ENCODE results near the gene GATA2. TPM values are rescaled to one million over a fixed set of nuclear protein-coding genes. Genes with fewer than 3 reads are reported as not detected.

The GATA2 gene
- total and polyA plus RNA-seq, 2 of the 13 experiments (the other 11 are each of a cell fraction or from before 2014, with no cell fraction given) = 3.5 to 6.2 TPM

DNA sequence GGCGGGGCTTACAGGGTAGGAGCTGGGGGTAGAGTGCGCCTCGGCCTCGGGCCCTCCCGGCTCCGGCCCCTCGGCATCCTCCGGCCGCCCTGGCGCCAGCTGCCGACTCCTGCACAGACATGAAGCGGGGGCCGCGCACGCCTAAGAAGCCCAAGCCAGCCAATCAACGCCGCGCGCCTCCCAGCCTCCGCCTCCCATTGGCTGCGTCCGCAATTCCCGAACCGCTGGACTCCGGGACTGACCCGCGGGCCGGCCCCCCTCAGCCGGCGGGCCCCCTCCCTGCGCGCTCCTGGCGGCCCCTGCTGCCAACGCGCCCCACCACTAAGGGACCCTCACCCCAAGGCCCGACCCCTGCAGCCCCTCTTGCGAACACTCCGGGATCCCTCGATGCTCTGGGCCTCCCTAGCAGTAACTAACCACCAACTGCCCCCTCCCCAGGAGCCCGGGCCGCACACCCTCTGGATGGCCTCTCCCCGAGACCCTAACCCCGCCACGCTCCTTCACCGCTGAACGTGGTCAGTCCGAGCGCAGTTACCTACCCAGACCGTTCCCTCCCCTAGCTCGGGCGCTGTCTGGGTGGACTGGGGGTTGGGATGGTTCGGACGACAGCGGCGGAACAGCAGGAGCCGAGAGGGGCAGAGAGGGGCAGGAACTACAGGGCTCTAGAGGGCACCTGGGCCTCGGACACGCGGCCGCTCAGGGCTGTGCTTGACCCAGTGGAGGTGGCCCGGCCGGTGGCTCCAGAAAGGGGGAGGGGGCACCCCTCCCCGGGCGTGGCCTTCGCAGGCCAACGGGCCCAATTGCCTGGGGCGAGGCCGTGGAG lies 5.0 kb downstream of the GATA2 start (continued):
- TF ChIP-seq, protein P1, sequence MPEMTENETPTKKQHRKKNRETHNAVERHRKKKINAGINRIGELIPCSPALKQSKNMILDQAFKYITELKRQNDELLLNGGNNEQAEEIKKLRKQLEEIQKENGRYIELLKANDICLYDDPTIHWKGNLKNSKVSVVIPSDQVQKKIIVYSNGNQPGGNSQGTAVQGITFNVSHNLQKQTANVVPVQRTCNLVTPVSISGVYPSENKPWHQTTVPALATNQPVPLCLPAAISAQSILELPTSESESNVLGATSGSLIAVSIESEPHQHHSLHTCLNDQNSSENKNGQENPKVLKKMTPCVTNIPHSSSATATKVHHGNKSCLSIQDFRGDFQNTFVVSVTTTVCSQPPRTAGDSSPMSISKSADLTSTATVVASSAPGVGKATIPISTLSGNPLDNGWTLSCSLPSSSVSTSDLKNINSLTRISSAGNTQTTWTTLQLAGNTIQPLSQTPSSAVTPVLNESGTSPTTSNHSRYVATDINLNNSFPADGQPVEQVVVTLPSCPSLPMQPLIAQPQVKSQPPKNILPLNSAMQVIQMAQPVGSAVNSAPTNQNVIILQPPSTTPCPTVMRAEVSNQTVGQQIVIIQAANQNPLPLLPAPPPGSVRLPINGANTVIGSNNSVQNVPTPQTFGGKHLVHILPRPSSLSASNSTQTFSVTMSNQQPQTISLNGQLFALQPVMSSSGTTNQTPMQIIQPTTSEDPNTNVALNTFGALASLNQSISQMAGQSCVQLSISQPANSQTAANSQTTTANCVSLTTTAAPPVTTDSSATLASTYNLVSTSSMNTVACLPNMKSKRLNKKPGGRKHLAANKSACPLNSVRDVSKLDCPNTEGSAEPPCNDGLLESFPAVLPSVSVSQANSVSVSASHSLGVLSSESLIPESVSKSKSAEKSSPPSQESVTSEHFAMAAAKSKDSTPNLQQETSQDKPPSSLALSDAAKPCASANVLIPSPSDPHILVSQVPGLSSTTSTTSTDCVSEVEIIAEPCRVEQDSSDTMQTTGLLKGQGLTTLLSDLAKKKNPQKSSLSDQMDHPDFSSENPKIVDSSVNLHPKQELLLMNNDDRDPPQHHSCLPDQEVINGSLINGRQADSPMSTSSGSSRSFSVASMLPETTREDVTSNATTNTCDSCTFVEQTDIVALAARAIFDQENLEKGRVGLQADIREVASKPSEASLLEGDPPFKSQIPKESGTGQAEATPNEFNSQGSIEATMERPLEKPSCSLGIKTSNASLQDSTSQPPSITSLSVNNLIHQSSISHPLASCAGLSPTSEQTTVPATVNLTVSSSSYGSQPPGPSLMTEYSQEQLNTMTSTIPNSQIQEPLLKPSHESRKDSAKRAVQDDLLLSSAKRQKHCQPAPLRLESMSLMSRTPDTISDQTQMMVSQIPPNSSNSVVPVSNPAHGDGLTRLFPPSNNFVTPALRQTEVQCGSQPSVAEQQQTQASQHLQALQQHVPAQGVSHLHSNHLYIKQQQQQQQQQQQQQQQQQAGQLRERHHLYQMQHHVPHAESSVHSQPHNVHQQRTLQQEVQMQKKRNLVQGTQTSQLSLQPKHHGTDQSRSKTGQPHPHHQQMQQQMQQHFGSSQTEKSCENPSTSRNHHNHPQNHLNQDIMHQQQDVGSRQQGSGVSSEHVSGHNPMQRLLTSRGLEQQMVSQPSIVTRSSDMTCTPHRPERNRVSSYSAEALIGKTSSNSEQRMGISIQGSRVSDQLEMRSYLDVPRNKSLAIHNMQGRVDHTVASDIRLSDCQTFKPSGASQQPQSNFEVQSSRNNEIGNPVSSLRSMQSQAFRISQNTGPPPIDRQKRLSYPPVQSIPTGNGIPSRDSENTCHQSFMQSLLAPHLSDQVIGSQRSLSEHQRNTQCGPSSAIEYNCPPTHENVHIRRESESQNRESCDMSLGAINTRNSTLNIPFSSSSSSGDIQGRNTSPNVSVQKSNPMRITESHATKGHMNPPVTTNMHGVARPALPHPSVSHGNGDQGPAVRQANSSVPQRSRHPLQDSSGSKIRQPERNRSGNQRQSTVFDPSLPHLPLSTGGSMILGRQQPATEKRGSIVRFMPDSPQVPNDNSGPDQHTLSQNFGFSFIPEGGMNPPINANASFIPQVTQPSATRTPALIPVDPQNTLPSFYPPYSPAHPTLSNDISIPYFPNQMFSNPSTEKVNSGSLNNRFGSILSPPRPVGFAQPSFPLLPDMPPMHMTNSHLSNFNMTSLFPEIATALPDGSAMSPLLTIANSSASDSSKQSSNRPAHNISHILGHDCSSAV (CRISPR knock-in tag; IDR thresholded peaks at IDR 0.05; ENCODE audit: borderline replicate concordance) = no peak
- TF ChIP-seq, protein P2, sequence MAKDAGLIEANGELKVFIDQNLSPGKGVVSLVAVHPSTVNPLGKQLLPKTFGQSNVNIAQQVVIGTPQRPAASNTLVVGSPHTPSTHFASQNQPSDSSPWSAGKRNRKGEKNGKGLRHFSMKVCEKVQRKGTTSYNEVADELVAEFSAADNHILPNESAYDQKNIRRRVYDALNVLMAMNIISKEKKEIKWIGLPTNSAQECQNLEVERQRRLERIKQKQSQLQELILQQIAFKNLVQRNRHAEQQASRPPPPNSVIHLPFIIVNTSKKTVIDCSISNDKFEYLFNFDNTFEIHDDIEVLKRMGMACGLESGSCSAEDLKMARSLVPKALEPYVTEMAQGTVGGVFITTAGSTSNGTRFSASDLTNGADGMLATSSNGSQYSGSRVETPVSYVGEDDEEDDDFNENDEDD (CRISPR knock-in tag; IDR thresholded peaks at IDR 0.05; ENCODE audit: borderline replicate concordance) = peak; percentile 52; the same call in 1 of the 2 replicates
- TF ChIP-seq ZNF30 (CRISPR knock-in tag; IDR thresholded peaks at IDR 0.05) (no peak), SMAD1 (CRISPR knock-in tag; IDR thresholded peaks at IDR 0.05; ENCODE audit: borderline replicate concordance, low read depth) (no peak), ETV6 (CRISPR knock-in tag; conservative IDR thresholded peaks at IDR 0.05) (no peak), FOSL2 (CRISPR knock-in tag; IDR thresholded peaks at IDR 0.05) (no peak), FIP1L1 (IDR thresholded peaks at IDR 0.05; ENCODE audit: borderline replicate concordance, insufficient read depth, low read depth, low read length) (no peak), RORA (CRISPR knock-in tag; IDR thresholded peaks at IDR 0.05) (no peak), ELF4 (CRISPR knock-in tag; IDR thresholded peaks at IDR 0.05; ENCODE audit: borderline replicate concordance) (no peak), NFE2 (CRISPR knock-in tag; IDR thresholded peaks at IDR 0.05) (no peak), RNF2 (conservative IDR thresholded peaks at IDR 0.05; ENCODE audit: low read depth) (0 out of 2 replicates have a peak, but pooled peaks have one; percentile 51), TARDBP (CRISPR knock-in tag; IDR thresholded peaks at IDR 0.05) (peak; percentile 52; the same call in 1 of the 2 replicates)
- TF ChIP-seq, protein P3, sequence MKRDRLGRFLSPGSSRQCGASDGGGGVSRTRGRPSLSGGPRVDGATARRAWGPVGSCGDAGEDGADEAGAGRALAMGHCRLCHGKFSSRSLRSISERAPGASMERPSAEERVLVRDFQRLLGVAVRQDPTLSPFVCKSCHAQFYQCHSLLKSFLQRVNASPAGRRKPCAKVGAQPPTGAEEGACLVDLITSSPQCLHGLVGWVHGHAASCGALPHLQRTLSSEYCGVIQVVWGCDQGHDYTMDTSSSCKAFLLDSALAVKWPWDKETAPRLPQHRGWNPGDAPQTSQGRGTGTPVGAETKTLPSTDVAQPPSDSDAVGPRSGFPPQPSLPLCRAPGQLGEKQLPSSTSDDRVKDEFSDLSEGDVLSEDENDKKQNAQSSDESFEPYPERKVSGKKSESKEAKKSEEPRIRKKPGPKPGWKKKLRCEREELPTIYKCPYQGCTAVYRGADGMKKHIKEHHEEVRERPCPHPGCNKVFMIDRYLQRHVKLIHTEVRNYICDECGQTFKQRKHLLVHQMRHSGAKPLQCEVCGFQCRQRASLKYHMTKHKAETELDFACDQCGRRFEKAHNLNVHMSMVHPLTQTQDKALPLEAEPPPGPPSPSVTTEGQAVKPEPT (CRISPR knock-in tag; IDR thresholded peaks at IDR 0.05; ENCODE audit: low read depth) = peak; percentile 34; the same call in 1 of the 2 replicates
- TF ChIP-seq, protein P4, sequence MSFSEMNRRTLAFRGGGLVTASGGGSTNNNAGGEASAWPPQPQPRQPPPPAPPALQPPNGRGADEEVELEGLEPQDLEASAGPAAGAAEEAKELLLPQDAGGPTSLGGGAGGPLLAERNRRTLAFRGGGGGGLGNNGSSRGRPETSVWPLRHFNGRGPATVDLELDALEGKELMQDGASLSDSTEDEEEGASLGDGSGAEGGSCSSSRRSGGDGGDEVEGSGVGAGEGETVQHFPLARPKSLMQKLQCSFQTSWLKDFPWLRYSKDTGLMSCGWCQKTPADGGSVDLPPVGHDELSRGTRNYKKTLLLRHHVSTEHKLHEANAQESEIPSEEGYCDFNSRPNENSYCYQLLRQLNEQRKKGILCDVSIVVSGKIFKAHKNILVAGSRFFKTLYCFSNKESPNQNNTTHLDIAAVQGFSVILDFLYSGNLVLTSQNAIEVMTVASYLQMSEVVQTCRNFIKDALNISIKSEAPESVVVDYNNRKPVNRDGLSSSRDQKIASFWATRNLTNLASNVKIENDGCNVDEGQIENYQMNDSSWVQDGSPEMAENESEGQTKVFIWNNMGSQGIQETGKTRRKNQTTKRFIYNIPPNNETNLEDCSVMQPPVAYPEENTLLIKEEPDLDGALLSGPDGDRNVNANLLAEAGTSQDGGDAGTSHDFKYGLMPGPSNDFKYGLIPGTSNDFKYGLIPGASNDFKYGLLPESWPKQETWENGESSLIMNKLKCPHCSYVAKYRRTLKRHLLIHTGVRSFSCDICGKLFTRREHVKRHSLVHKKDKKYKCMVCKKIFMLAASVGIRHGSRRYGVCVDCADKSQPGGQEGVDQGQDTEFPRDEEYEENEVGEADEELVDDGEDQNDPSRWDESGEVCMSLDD (CRISPR knock-in tag; IDR thresholded peaks at IDR 0.05; ENCODE audit: borderline replicate concordance) = no peak
